ENCODE data around the gene CREB5.
A peak's percentile ranks its signal among the peaks of the same experiment; 100 is the strongest.

Gene CREB5

DNA sequence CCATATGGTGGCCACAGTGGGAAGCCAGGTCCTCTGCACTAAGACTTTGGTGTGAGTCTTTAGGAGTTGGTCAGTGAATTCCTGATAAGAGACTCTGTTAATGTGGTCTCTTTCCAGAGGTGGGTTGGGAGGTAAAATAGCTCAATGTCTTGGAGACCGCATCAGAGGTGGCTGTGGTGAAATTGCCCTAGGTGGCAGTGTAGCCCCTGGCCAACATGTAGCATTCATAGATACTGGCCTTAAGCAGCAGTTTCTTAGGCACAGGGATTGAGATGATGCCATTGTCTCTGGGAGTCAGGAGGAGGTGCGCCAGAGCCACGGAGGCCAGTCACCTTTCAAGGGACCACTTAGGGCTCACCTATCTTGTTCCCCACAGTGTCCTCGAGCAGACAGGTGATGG lies 202.8 kb downstream of the CREB5 start:
- TF ChIP-seq, protein P1, sequence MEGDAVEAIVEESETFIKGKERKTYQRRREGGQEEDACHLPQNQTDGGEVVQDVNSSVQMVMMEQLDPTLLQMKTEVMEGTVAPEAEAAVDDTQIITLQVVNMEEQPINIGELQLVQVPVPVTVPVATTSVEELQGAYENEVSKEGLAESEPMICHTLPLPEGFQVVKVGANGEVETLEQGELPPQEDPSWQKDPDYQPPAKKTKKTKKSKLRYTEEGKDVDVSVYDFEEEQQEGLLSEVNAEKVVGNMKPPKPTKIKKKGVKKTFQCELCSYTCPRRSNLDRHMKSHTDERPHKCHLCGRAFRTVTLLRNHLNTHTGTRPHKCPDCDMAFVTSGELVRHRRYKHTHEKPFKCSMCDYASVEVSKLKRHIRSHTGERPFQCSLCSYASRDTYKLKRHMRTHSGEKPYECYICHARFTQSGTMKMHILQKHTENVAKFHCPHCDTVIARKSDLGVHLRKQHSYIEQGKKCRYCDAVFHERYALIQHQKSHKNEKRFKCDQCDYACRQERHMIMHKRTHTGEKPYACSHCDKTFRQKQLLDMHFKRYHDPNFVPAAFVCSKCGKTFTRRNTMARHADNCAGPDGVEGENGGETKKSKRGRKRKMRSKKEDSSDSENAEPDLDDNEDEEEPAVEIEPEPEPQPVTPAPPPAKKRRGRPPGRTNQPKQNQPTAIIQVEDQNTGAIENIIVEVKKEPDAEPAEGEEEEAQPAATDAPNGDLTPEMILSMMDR (IDR thresholded peaks at IDR 0.05; ENCODE audit: low read depth, low read length) = no peak
- H3K4me3 ChIP-seq (replicated peaks in 1 of 2; ENCODE audit: low read depth in 2 of 2, low read length in 2 of 2) = no peak overlapping the region
- DNase-seq (ENCODE audit: low read depth in 2 of 2) = no peak

DNA sequence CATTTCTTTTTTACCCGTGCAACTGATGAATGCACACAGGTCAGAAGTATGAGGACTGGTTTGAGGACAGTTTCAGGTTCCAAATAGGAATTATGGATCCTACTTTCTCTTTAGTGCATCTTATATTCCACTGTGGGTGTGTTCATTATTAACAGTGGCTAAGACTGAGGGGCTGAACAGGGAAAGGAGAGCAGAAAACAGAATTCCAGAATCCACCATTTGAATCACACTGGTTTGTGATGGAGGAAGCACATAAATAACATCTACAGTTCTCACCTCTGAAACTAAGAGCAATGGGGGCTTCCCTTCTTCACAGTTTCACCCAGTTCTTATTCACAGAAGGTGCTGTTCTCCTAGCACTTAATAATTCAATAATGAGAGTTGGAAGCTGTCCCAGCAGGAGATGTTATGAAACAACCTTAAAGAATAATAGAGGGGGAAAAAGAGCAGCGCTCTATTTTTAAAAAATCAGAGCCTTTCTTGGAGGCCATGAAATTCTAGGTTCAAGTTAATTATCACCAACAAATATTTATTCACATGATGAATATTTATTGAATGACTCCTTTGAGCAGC lies 205.1 kb downstream of the CREB5 start:
- DNase-seq (ENCODE audit: low read depth in 2 of 2) = no peak
- TF ChIP-seq, protein P1 (IDR thresholded peaks at IDR 0.05; ENCODE audit: low read depth, low read length) = no peak
- H3K4me3 ChIP-seq (replicated peaks in 1 of 2; ENCODE audit: low read depth in 2 of 2, low read length in 2 of 2) = no peak overlapping the region

GRCh38 chr7:28618383-28618782 lies 206.1 kb downstream of the CREB5 start:
- H3K4me3 ChIP-seq (replicated peaks in 1 of 2; ENCODE audit: low read depth in 2 of 2, low read length in 2 of 2) = no peak overlapping the region
- no peak for DNase-seq (ENCODE audit: low read depth in 2 of 2)
- TF ChIP-seq, protein P1 (IDR thresholded peaks at IDR 0.05; ENCODE audit: low read depth, low read length) = no peak

DNA sequence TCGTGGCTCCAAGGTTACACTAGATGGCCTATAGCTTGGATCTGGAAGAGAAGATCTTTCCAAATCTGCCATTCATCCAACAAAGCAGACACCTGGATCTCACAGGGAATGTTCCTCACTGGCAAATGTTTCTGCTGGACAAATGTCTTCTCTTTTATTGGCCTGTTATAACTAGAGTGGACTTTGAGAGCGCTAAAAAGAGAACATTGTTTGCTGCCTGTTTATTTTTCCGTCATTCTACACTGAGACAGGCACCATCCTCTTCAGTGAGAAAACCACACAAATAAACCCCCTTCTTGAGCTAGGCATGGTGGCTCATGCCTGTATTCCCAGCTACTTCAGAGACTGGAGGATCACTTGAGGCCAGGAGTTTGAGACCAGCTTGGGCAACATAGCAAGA lies 206.9 kb downstream of the CREB5 start:
- TF ChIP-seq, protein P1 (IDR thresholded peaks at IDR 0.05; ENCODE audit: low read depth, low read length) = no peak
- DNase-seq (ENCODE audit: low read depth in 2 of 2) = no peak

DNA sequence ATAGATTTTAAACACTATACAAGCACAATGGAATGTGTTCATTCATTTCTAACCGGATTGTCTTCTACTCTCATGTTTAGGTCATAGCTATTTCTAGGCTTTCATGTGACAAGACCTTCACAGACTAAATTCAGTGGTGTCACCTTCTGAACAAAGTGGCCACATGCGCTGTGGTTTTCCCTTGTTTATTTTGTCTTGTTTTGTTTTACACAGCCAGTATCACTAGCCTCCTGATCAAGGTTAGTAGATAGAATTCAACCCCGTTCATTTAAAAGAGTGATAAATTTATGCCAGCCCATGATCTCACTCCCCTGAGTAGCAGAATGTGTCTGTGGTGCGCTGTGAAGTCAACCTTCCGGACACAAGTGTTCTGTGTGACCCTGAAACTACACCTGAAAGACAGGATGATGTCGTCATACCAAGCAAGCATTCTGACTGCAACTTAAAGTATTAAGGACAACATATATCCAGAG lies 209.1 kb downstream of the CREB5 start:
- H3K4me3 ChIP-seq (replicated peaks in 1 of 2; ENCODE audit: low read depth in 2 of 2, low read length in 2 of 2) = no peak overlapping the region
- TF ChIP-seq, protein P1 (IDR thresholded peaks at IDR 0.05; ENCODE audit: low read depth, low read length) = no peak
- DNase-seq (ENCODE audit: low read depth in 2 of 2) = no peak

More for the DNA sequence above, 206.9 kb downstream of the CREB5 start:
- no peak overlapping the region for H3K4me3 ChIP-seq (replicated peaks in 1 of 2; ENCODE audit: low read depth in 2 of 2, low read length in 2 of 2)

DNA sequence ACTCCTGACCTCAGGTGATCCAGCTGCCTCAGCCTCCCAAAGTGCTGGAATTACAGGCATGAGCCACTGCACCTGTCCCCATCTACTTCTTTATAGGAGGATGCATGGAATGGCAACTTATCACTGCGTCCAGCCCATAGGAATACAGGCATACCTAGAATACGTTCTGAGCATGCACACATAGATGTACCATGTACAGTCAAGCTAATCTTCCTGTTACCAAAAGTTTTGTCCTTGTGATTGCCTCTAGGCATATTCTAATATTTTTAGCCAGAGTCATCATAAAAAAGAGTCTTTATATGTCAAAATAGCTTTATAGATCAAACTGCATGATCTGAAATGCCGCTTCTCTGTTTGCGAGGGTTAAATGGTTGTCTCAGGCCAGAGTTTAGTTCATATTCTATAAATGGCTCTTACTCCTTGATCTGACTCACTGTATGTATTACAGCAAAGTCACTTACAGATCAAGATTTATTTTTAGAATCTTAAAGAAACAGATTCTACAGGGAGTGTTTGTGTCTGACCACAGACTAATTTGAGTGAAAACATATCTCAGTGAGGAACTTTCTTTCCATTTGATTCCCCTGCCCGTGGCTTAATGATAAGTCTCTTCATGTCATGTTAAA lies 210.9 kb downstream of the CREB5 start:
- H3K4me3 ChIP-seq (replicated peaks in 1 of 2; ENCODE audit: low read depth in 2 of 2, low read length in 2 of 2) = no peak overlapping the region
- DNase-seq (ENCODE audit: low read depth in 2 of 2) = peak; percentile 25 to 63
- TF ChIP-seq, protein P1 (IDR thresholded peaks at IDR 0.05; ENCODE audit: low read depth, low read length) = no peak
